ENCODE data around the gene NOMO2. TPM values are rescaled to one million over a fixed set of nuclear protein-coding genes. Genes with fewer than 3 reads are reported as not detected.
"Not testable (repeated sequence)": the region's sequence is repeated elsewhere in the genome, so short reads cannot be mapped to it uniquely, and the experiment has no call there.

The NOMO2 gene, protein sequence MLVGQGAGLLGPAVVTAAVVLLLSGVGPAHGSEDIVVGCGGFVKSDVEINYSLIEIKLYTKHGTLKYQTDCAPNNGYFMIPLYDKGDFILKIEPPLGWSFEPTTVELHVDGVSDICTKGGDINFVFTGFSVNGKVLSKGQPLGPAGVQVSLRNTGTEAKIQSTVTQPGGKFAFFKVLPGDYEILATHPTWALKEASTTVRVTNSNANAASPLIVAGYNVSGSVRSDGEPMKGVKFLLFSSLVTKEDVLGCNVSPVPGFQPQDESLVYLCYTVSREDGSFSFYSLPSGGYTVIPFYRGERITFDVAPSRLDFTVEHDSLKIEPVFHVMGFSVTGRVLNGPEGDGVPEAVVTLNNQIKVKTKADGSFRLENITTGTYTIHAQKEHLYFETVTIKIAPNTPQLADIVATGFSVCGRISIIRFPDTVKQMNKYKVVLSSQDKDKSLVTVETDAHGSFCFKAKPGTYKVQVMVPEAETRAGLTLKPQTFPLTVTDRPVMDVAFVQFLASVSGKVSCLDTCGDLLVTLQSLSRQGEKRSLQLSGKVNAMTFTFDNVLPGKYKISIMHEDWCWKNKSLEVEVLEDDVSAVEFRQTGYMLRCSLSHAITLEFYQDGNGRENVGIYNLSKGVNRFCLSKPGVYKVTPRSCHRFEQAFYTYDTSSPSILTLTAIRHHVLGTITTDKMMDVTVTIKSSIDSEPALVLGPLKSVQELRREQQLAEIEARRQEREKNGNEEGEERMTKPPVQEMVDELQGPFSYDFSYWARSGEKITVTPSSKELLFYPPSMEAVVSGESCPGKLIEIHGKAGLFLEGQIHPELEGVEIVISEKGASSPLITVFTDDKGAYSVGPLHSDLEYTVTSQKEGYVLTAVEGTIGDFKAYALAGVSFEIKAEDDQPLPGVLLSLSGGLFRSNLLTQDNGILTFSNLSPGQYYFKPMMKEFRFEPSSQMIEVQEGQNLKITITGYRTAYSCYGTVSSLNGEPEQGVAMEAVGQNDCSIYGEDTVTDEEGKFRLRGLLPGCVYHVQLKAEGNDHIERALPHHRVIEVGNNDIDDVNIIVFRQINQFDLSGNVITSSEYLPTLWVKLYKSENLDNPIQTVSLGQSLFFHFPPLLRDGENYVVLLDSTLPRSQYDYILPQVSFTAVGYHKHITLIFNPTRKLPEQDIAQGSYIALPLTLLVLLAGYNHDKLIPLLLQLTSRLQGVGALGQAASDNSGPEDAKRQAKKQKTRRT
- 100 to 1,000 TPM; 163 to 238 TPM for total RNA-seq
- long read RNA-seq, full-length matches to known transcripts = 65 of 114 reads
- long read RNA-seq, partial matches to known transcripts = 41 of 114 reads
- long read RNA-seq, other reads (novel, unspliced or antisense) = 8 of 114 reads

DNA sequence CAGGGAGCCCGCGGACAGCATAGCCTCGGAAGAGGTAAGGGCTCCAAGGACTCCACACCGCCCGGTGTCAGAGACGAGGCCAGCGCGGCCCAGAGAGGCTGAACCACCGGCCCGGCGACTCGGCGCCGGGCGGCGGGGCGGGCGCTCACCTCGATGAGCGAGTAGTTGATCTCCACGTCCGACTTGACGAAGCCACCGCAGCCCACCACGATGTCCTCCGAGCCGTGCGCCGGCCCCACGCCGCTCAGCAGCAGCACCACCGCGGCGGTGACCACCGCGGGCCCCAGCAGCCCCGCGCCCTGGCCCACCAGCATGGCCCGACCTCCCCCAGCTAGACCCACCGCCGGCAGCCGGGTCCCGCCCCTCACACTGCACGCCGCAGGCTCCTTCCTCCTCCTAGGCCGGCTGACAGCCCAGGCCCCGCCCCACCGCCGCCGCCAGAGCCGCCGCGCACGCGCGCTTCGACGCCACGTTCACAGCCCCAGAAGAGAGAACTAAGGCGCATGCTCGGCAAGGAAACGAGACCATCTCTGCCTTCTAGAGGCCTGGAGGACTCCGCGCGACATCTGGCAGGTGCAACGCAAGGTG lies at the start of gene NOMO2:
TSS of gene NOMO2 (minus strand) at position 371 of the 588 bp plus-strand sequence. CDS start at position 314, 57 bp downstream.
- intact Hi-C loops (cut with DNase I) = not testable (repeated sequence)
- ATAC-seq (peak; percentile 99 to 100), DNase-seq (peak; percentile 90)

DNA sequence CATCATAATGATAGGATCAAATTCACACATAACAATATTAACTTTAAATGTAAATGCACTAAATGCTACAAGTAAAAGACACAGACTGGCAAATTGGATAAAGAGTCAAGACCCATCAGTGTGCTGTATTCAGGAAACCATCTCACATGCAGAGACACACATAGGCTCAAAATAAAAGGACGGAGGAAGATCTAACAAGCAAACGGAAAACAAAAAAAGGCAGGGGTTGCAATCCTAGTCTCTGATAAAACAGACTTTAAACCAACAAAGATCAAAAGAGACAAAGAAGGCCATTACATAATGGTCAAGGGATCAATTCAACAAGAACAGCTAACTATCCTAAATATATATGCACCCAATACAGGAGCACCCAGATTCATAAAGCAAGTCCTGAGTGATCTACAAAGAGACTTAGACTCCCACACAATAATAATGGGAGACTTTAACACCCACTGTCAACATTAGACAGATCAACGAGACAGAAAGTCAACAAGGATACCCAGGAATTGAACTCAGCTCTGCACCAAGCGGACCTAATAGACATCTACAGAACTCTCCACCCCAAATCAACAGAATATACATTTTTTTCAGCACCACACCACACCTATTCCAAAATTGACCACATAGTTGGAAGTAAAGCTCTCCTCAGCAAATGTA lies 48.4 kb upstream of the NOMO2 start:
- ATAC-seq; DNase-seq; intact Hi-C loops (cut with DNase I): not testable (repeated sequence)

DNA sequence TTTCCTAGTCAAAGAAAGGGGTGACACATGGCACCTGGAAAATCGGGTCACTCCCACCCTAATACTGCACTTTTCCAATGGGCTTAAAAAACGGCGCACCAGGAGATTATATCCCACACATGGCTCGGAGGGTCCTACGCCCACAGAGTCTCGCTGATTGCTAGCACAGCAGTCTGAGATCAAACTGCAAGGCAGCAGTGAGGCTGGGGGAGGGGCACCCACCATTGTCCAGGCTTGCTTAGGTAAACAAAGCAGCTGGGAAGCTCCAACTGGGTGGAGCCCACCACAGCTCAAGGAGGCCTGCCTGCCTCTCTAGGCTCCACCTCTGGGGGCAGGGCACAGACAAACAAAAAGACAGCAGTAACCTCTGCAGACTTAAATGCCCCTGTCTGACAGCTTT lies 46.4 kb upstream of the NOMO2 start:
- DNase-seq; ATAC-seq; intact Hi-C loops (cut with DNase I): not testable (repeated sequence)

DNA sequence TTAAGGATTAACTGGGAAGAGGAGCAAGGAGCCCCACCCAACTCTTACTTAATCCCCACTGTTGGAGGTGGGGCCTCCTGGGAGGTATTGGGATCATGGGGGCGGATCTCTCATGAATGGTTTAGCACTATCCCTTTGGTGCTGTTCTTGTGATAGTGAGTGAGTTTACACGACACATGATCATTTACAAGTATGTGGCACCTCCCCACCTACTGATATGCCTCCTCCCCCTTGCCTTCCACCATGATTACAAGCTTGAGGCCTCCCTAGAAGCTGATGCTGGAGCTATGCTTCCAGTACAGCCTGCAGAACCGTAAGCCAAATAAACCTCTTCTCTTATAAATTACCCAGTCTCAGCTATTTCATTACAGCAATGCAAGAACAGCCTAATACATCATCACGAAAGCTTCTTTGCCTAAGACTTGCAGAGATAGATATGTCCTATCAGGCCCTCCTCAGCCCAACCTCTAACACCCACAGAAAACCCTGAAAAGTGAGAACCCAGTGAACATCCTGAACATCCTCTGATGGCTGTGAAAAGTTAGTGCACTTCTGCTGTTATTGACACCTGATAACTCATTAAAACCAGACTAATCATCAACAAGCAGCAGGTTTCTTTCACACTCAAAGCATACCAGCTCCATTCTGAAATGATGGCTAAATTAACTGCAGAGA lies 41.8 kb upstream of the NOMO2 start:
- intact Hi-C loops (cut with DNase I); DNase-seq; ATAC-seq: not testable (repeated sequence)

DNA sequence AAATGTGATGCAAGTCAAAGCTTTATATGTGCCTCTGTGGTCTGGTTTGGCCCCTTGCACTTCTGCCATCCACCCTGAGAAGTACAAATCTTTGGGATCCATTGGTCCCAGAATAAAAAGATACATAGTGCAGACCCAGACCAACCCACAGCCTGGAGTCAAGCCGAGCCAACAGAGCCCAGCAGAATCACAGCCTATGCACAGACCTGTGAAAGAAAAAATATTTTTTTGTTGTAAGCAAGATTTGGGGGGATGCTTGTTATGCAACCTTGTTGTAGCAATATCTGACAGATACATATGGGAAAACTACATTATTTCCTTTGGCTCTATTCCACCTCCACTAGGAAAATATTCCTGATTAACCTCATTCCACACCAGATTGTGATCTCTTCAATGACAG lies 36.7 kb upstream of the NOMO2 start:
- intact Hi-C loops (cut with DNase I); DNase-seq; ATAC-seq: not testable (repeated sequence)

DNA sequence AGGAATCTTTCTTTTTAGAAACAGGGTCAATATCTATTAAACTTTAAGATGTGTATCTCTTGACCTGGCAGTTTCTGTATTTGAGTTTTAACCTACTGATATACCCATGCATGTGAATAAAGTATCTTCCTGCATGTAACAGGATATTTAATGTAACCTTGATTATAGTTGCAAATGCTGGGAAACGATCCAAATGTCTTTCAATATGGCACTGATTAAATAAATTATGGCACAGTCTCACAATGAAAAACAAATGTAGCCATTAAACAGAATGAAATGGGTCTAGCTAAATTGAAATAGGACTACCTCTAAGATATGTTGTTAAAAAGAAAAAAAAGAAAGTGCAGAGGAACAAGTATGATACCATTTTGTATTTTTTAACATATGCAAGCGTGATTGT lies 35.8 kb upstream of the NOMO2 start:
- intact Hi-C loops (cut with DNase I) = not testable (repeated sequence)

DNA sequence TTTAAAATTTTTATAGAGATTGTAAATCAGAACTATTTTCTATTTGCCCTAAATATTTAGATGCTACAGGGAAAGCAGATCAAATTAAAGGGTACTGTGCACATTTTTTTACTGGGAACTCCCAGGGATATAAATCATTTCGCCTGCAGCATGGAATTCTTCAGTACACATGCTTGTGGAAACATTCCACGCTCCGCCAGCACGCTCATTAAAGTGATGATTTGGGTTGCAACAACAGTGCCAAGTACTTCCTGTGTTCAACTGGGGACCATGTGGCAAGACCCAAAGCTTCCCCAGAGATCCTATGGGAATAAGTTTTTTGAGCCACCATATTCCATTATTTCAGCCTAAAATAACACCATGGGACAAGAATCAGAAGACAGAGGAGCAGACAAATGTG lies 35.4 kb upstream of the NOMO2 start:
- ATAC-seq; DNase-seq; intact Hi-C loops (cut with DNase I): not testable (repeated sequence)

More for the DNA sequence above, 35.8 kb upstream of the NOMO2 start:
- ATAC-seq, DNase-seq: not testable (repeated sequence)

DNA sequence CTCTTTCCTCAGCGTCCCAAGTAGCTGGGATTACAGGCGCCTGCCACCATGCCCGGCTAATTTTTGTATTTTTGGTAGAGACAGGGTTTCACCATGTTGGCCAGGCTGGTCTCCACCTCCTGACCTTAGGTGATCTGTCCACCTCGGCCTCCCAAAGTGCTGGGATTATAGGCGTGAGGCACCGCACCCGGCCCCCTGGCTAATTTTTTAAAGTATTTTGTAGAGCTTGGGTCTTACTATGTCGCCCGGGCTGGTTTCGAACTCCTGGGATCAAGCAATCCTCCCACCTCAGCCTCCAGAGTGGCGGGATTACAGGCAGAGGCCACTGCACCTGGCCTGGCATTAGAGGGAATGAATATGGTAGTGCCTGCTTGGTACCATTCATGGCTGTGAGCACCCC lies 33.9 kb upstream of the NOMO2 start:
- intact Hi-C loops (cut with DNase I); ATAC-seq; DNase-seq: not testable (repeated sequence)

DNA sequence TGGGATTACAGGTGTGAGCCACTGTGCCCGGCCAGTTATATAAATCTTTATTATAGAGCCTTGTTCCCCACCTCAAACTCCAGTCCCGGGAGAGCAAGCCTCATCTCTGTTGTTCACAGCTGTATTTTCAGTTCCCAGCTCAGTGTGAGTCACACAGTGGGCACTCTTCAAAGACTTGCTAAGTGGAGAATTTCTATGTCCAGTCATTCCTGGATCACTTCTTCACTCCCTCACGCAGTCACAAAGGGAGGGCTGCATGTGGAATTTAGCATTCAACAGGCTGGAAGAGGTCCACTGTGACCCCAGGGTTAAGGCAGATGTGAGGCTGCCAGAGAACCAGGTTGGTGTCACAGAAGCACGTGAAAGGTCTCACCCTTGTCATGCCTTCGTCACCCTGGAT lies 33.0 kb upstream of the NOMO2 start:
- intact Hi-C loops (cut with DNase I); DNase-seq; ATAC-seq: not testable (repeated sequence)

DNA sequence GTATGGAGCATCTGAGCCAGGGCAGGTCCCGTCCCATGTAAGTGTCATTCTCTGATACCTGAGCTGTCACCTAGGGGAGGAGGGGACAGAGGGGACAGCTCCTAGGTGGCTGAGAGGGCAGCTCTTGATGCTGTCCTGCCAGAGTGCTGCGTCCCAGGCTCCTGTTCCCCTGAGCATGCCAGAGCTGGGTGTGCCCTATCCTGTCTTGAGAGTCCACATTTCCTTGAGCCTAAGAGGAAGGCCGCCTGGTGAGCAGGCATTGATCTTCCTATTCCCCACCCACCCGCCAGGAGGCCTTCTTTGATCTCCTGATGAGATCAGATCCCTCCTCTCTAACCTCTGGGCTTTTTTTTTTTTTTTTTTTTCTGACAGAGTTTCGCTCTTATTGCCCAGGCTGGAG lies 32.0 kb upstream of the NOMO2 start:
- ATAC-seq; DNase-seq; intact Hi-C loops (cut with DNase I): not testable (repeated sequence)

DNA sequence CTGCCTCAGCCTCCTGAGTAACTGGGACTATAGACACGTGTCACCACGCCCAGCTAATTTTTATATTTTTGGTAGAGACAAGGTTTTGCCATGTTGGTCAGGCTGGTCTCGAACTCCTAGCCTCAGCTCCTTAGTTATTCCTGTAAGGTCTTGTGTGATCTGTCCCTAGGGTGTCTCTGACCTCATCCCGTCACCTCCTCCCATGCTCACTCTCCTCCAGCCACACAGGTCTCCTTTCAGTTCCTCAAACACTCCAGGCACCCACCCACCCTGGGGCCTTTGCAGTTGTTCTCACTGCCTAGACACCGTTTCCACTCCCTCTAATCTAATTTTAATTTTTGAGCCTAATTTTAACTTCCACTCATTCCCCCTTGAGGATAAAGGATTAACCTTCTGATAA lies 31.1 kb upstream of the NOMO2 start:
- ATAC-seq; DNase-seq; intact Hi-C loops (cut with DNase I): not testable (repeated sequence)

DNA sequence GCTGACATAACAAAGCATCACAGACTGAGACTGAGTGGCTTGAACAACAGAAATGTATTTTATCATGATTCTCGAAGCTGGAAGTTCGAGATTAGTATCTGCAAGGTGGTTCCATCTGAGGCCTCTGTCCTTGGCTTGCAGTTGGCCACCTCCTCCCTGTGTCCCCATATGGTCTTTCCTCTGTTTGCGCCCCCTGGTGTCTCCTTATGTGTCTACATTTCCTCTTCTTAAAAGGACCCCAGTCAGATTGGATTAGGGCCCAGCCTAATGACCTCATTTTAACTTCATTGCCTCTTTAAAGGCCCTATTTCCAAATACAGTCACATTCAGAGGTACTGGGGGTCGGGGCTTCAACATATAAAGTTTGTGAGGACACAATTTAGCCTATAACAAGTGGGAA lies 30.0 kb upstream of the NOMO2 start:
- DNase-seq; ATAC-seq; intact Hi-C loops (cut with DNase I): not testable (repeated sequence)

DNA sequence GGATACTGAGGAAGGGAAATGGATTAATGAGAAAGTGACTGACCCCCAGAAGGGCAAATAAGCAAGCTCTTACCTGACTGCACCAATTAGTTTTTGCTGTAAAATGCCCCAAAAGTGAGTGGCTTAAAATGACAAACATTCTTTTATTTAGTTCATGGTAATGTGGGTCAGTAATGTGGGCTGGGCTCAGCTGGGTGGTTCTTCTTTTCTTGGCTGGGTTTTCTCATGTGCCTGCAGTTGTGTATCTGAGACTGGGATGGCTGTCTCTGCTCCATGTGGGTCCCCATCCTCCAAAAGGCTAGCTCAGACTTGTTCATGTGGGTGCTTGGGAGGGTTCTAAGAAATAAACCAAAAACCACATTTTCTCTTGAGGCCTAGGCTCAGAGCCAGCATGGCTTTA lies 29.5 kb upstream of the NOMO2 start:
- intact Hi-C loops (cut with DNase I); ATAC-seq; DNase-seq: not testable (repeated sequence)

DNA sequence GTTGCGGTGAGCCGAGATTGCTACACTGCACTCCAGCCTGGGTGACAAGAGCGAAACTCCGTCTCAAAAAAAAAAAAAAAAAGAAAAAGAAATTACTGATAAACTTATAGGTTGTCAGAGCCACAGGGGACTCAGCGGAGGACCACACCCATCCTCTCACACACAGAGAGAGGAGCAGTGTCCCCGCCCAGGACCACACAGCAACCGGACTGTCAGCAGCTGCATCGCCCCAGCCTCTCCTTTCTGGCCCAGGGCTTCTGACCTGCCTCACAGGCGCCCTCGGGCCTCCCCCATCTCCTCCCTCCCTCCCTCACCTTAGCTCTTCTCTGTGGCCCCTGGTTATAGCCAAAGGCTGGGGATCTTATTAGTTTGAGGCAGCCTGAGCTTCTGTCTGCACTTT lies 27.9 kb upstream of the NOMO2 start:
- DNase-seq; intact Hi-C loops (cut with DNase I); ATAC-seq: not testable (repeated sequence)

DNA sequence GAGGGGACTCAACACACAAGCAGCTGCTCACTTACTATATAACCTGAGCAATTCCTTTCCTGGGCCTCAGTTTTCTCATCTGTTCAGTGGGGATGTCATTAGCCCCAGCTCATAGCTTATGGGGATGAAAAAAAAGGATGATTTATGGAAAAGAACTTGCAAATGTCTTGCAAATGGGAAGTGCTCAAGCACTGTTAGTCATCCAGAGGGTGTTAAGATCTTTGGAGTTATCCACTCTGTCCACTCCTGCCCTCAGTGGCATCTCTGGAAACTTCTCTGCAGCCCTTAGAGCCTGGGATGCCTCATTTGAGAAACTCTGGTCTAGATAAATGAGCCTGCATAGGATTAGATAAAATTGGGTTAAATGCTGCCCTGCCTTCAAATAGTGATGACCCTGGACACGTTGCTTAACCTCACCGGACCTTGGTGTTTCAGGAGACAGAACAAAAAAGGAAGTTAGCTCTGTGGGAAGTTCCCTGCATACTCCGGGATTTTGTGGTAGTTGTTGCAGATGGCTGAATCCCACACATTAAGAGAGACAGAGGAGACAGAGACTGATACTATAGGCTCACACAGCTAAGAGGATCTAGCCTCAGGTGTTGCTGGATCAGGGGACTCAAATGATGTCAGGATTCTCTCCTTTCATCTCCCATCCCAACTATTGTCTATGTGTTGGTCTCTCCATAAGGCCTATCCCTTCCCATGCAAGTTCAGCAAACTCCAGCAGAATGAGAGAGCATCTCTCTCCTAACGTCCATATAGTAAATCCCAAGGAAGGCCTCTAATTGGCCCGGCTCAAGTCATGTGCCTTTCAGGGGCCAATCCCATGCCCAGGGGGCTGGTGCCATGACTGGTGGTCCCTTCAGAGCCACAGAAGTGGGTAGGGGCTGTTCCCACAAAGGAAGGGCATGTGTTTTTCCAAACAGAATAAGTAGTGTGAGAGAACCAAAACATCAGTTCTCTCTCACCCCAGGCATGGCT lies 25.0 kb upstream of the NOMO2 start:
- ATAC-seq; DNase-seq; intact Hi-C loops (cut with DNase I): not testable (repeated sequence)

DNA sequence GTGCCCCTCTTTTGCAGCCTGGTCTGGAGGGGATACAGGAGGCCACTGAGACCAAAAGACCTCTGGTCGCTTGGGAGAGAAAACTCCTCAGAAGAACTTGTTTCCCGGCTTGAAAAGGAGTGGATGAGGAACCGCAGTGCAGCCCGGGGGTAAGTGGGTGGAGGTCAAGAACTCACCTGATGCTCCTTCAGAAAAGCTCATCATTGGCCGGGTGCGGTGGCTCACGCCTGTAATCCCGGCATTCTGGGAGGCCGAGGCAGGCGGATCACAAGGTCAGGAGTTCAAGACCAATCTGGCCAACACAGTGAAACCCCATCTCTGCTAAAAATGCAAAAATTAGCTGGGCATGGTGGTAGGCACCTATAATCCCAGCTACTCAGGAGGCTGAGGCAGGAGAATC lies 23.9 kb upstream of the NOMO2 start:
- intact Hi-C loops (cut with DNase I); ATAC-seq: not testable (repeated sequence)

More for the DNA sequence above, 23.9 kb upstream of the NOMO2 start:
- not testable (repeated sequence) for DNase-seq
